B cell (primary cell): ENCODE measurements around the gene CNOT6L. TPM values are rescaled to one million over a fixed set of nuclear protein-coding genes. Genes with fewer than 3 reads are reported as not detected.

Experiments used
- ATAC-seq: fragments of 200-7000 bp; cut with Tn5 transposase; one replicate; pipeline ENCODE4 v1.10.0; 2021; ENCODE audit warnings: low read depth, mild to moderate bottlenecking, moderate number of reproducible peaks, moderate library complexity
- CTCF ChIA-PET: fragments of 350-600 bp; sonication (Branson Sonifier 250); formaldehyde crosslinking; loops from one replicate; lab custom pipeline; 2021; ENCODE audit warnings: antibody characterized with exemption, inconsistent platforms; lab: Charles Lee
- POLR2A ChIA-PET: fragments of 350-600 bp; sonication (Branson Sonifier 250); formaldehyde crosslinking; loops from one replicate; lab custom pipeline; 2021; ENCODE audit warnings: antibody characterized with exemption; lab: Charles Lee
- DNase-seq: peaks from one replicate; pipeline ENCODE4 v3.0.0; 2013
- H2AFZ ChIP-seq: 2 replicates; pipeline ENCODE4 v1.6.1; 2012; ENCODE audit warnings: mild to moderate bottlenecking, low read depth, low read length; ENCODE audit not compliant: insufficient read depth, poor library complexity, severe bottlenecking
- H3K27ac ChIP-seq, 2 donors: 1 replicate in 1 of 2; 2 replicates in 1 of 2; pipeline ENCODE4 v1.5.1; 2012 to 2013; ENCODE audit warnings: low read length in 2 of 2, mild to moderate bottlenecking in 2 of 2, moderate library complexity in 1 of 2
- H3K27me3 ChIP-seq, 4 experiments: fragments of 200-600 bp in 1 of 4; sonication (generic) in 1 of 4; replicated peaks in 1 of 4; 1 replicate in 2 of 4; 2 replicates in 2 of 4; pipeline versions ENCODE4 v1.6.1 to v1.7.0; 2013 to 2016; ENCODE audit warnings: low read length in 3 of 4, mild to moderate bottlenecking in 2 of 4, mixed read lengths in 1 of 4, moderate library complexity in 1 of 4; ENCODE audit not compliant: insufficient read depth in 4 of 4, control insufficient read depth in 3 of 4; ENCODE audit errors: control extremely low read depth in 1 of 4
- H3K36me3 ChIP-seq, 2 experiments: replicated peaks in 1 of 2; 1 replicate in 1 of 2; 2 replicates in 1 of 2; pipeline versions ENCODE4 v1.6.1 to v1.7.1; 2013; ENCODE audit warnings: low read length in 1 of 2; ENCODE audit not compliant: insufficient read depth in 2 of 2, control insufficient read depth in 1 of 2; ENCODE audit errors: control extremely low read depth in 1 of 2, extremely low read depth in 1 of 2
- H3K4me1 ChIP-seq, 2 donors: fragments of 200-600 bp in 1 of 2; sonication (generic) in 1 of 2; 1 replicate in 1 of 2; 2 replicates in 1 of 2; pipeline versions ENCODE4 v1.5.1 to v1.6.1; 2013 to 2017; ENCODE audit warnings: low read length in 2 of 2; ENCODE audit not compliant: control insufficient read depth in 2 of 2, insufficient read depth in 2 of 2
- H3K4me2 ChIP-seq: replicated peaks from 2 replicates; pipeline ENCODE3; 2012; ENCODE audit warnings: mild to moderate bottlenecking, low read depth, low read length; ENCODE audit not compliant: poor library complexity, severe bottlenecking
- H3K4me3 ChIP-seq, 5 experiments: fragments of 200-600 bp in 1 of 5; sonication (generic) in 1 of 5; 1 replicate in 3 of 5; 2 replicates in 2 of 5; pipeline versions ENCODE4 v1.5.1 to v1.7.0; 2011 to 2016; ENCODE audit warnings: low read length in 4 of 5, mild to moderate bottlenecking in 4 of 5, low read depth in 2 of 5, control low read depth in 1 of 5, moderate library complexity in 1 of 5; ENCODE audit not compliant: insufficient read depth in 1 of 5; ENCODE audit errors: control extremely low read depth in 1 of 5, extremely low read depth in 1 of 5
- H3K79me2 ChIP-seq: fragments of 200-600 bp; sonication (generic); one replicate; pipeline ENCODE4 v1.6.0; 2016; ENCODE audit warnings: low read length; ENCODE audit not compliant: control insufficient read depth, insufficient read depth
- H3K9ac ChIP-seq: fragments of 200-600 bp; sonication (generic); 2 replicates; pipeline ENCODE4 v1.6.1; 2017; ENCODE audit warnings: mild to moderate bottlenecking, low read length, moderate library complexity
- H3K9me3 ChIP-seq, 3 donors: one replicate each; pipeline versions ENCODE4 v1.6.1 to v1.7.1; 2013; ENCODE audit warnings: low read length in 2 of 3; ENCODE audit not compliant: control insufficient read depth in 2 of 3, insufficient read depth in 1 of 3; ENCODE audit errors: control extremely low read depth in 1 of 3
- H4K20me1 ChIP-seq: 2 replicates; pipeline ENCODE4 v1.6.0; 2012; ENCODE audit warnings: mild to moderate bottlenecking, low read length; ENCODE audit not compliant: insufficient read depth, control insufficient read depth, poor library complexity, severe bottlenecking
- H3K27ac Mint-ChIP-seq: one replicate; pipeline ENCODE4 v1.8.0; 2021; ENCODE audit warnings: mixed read lengths
- H3K27me3 Mint-ChIP-seq: one replicate; pipeline ENCODE4 v1.8.0; 2021; ENCODE audit warnings: mixed read lengths
- H3K4me1 Mint-ChIP-seq: one replicate; pipeline ENCODE4 v1.8.0; 2021; ENCODE audit warnings: mixed read lengths
- H3K4me3 Mint-ChIP-seq: one replicate; pipeline ENCODE4 v1.8.0; 2021; ENCODE audit warnings: mixed read lengths
- H3K9me3 Mint-ChIP-seq: one replicate; pipeline ENCODE4 v1.8.0; 2022; ENCODE audit warnings: mixed read lengths; ENCODE audit not compliant: insufficient read depth
- EZH2 ChIP-seq: IDR thresholded peaks from 2 replicates; pipeline ENCODE4 v1.6.1; 2012; ENCODE audit warnings: borderline replicate concordance, low read depth, mild to moderate bottlenecking, moderate library complexity, low read length; ENCODE audit not compliant: insufficient read depth, poor library complexity, severe bottlenecking
- WGBS: methylation state at CpG from one replicate; pipeline ENCODE4 v1.1.5; 2013; ENCODE audit warnings: missing lambda C conversion rate; ENCODE audit not compliant: insufficient coverage; 5-methylcytosine and 5-hydroxymethylcytosine counted together
- intact Hi-C: fragments of 100-400 bp; cut with micrococcal nuclease; formaldehyde crosslinking; loops from one replicate; pipeline ENCODE4 v1.10.0; 2022
- polyA plus RNA-seq: library from polyadenylated mRNA; depleted of rRNA; stranded (reverse); fragments of >200 nt; gene quantifications from 2 replicates; pipeline ENCODE4 v1.2.3, GENCODE V29; 2012
- total RNA-seq, 2 donors: library from RNA; stranded (reverse); fragments of 120-200 nt in 1 of 2; gene quantifications; 1 replicate in 1 of 2; 2 replicates in 1 of 2; pipeline versions ENCODE4 v1.2.3 to v1.2.4, GENCODE V29; 2013 to 2022
- TF ChIP-seq, protein P1 (sequence below): fragments of 200-600 bp; IDR thresholded peaks from one replicate; pipeline ENCODE4 v1.8.0; 2022; ENCODE audit warnings: antibody characterized with exemption, mild to moderate bottlenecking

CNOT6L gene
- total and polyA plus RNA-seq, 2 donors (not counting 1 experiment from before 2014, with no cell fraction given): 18.8 to 119 TPM

DNA sequence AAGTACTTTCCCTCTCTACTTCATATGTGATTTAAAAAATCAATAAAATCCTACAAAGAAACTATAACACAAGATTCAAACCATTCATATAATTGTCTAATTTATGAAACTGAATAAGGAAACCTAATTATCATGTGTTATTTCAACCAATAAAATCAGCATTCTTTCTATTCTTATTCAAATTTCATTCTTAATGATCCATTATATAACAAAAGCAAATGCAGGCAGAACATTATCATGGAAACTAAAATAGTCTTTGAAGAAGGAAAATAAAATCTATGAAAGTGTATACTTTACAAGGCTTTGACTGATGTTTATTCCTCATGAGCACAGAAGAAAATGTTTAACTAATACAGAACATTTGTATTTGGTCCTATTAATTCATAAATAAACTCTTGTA is 47.6 kb downstream of the CNOT6L start:
- H4K20me1 ChIP-seq: peaks cover 11% of the 10 kb centered on the region
- H3K27me3 Mint-ChIP-seq: no peaks in the 10 kb centered on the region
- intact Hi-C loops: no loop called here
- no peak for DNase-seq
- ATAC-seq: no peak
- H3K4me1 Mint-ChIP-seq: peaks cover 5% of the 10 kb centered on the region
- H3K27ac ChIP-seq: no peak overlapping the region
- ChIA-PET CTCF (no interaction called here), POLR2A (no interaction called here)
- H3K27me3 ChIP-seq: no peaks in the 10 kb centered on the region
- peaks cover 26% of the 10 kb centered on the region for H3K79me2 ChIP-seq
- TF ChIP-seq, protein P1, sequence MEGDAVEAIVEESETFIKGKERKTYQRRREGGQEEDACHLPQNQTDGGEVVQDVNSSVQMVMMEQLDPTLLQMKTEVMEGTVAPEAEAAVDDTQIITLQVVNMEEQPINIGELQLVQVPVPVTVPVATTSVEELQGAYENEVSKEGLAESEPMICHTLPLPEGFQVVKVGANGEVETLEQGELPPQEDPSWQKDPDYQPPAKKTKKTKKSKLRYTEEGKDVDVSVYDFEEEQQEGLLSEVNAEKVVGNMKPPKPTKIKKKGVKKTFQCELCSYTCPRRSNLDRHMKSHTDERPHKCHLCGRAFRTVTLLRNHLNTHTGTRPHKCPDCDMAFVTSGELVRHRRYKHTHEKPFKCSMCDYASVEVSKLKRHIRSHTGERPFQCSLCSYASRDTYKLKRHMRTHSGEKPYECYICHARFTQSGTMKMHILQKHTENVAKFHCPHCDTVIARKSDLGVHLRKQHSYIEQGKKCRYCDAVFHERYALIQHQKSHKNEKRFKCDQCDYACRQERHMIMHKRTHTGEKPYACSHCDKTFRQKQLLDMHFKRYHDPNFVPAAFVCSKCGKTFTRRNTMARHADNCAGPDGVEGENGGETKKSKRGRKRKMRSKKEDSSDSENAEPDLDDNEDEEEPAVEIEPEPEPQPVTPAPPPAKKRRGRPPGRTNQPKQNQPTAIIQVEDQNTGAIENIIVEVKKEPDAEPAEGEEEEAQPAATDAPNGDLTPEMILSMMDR: no peak
- TF ChIP-seq EZH2: no peak
- H3K9me3 ChIP-seq: no peaks in the 10 kb centered on the region
- no peak overlapping the region for H3K4me3 Mint-ChIP-seq
- no peak overlapping the region for H3K27ac Mint-ChIP-seq
- no peak overlapping the region for H3K9ac ChIP-seq
- no peak overlapping the region for H3K4me2 ChIP-seq
- H2AFZ ChIP-seq: no peak overlapping the region
- H3K4me3 ChIP-seq: no peak overlapping the region
- no peaks in the 10 kb centered on the region for H3K9me3 Mint-ChIP-seq
- no peaks in the 10 kb centered on the region for H3K4me1 ChIP-seq
- peaks cover 11 to 64% of the 10 kb centered on the region in 2 experiments for H3K36me3 ChIP-seq

DNA sequence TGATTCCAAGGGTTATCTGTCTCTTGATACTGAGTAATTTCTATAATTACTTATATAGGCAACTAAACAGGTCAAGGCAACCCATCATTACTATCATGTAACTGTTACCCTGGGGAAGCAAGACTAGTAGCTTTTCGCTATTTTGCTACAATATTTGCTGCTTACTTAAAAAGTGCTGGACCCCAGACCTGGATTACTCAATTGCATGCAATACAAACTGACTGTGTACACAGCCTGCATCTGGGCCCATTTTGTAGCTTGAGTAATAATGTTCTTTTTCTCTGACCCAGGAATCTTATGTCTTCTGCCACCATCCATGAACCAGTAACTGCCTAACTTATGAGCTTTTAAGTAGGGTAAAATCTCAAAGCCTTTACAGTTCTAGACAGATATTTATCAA is 53.4 kb downstream of the CNOT6L start:
- Histone ChIP-seq H3K79me2 (peaks cover 54% of the 10 kb centered on the region), H4K20me1 (peaks cover 15% of the 10 kb centered on the region), H3K27ac (no peak overlapping the region), H3K36me3 (peaks cover 22 to 51% of the 10 kb centered on the region in 2 experiments), H3K4me1 (no peaks in the 10 kb centered on the region), H3K9ac (no peak overlapping the region), H3K27me3 (no peaks in the 10 kb centered on the region), H3K4me2 (no peak overlapping the region), H3K9me3 (peaks cover 2 to 20% (median 16%) of the 10 kb centered on the region in 3 donors), H3K4me3 (no peak overlapping the region), H2AFZ (no peak overlapping the region)
- H3K4me3 Mint-ChIP-seq: no peak overlapping the region
- no peaks in the 10 kb centered on the region for H3K27me3 Mint-ChIP-seq
- POLR2A ChIA-PET: no interaction called here
- CTCF ChIA-PET: no interaction called here
- no peak for DNase-seq
- WGBS: 100% methylated on average over 1 of the region's 1 CpG
- intact Hi-C loops: loop anchor here (5.0 kb wide), 1 partner anchor 42 kb away; no protein-coding TSS in a partner anchor
- H3K4me1 Mint-ChIP-seq: no peaks in the 10 kb centered on the region
- peaks cover 10% of the 10 kb centered on the region for H3K9me3 Mint-ChIP-seq
- TF ChIP-seq, protein P1: no peak
- TF ChIP-seq EZH2: no peak
- no peak overlapping the region for H3K27ac Mint-ChIP-seq
- ATAC-seq: no peak
